ENCODE results near the gene PRKG1.

Gene PRKG1

DNA sequence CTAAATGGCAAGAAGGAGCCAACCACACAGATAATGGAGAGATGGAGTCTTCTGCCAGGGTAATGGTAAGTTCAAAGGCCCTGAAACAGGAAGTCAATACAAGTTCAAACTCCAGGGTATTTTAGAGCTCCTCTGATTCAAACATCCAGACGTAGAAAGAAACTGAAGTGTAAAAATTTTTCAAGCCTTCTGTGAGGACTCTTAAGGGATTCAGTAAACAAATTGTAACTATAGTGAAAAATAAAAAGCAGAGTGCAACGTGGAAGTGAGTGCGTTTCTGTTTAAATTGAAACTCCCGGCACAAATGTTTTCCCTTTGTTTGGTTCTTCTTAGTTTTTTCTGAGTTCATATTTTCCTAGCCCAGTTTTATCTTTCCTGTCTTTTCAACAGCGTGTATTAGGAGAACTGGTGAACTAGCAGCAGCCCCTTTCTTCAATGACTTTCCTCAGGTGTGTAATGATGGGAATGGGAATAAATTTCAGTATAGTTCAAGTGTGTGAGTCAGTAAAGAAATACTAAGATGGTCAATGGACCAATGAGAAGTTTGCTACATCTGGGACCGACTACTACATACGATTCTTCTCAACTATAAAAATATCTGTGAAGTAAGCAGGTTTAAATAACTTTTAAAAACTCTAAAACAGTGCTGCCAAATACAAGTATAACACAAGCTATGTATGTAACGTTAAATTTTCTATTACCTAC is 326.3 kb downstream of the PRKG1 start:
- Histone ChIP-seq H3K27ac (replicated peaks) (no peak overlapping the region), H3K27me3 (ENCODE audit: insufficient read depth, poor library complexity, severe bottlenecking) (no peaks in the 10 kb centered on the region), H3K4me3 (replicated peaks; ENCODE audit: insufficient read depth, low read length) (no peak overlapping the region)
- no peak for DNase-seq (ENCODE audit: low read depth in 1 of 2, low spot score in 1 of 2)
- TF ChIP-seq REST (IDR thresholded peaks at IDR 0.05; ENCODE audit: insufficient replicate concordance, low read depth) (no peak), CTCF (IDR thresholded peaks at IDR 0.05; ENCODE audit: insufficient read depth, low read length) (no peak), GABPA (IDR thresholded peaks at IDR 0.05; ENCODE audit: low read depth) (no peak), SPI1 (IDR thresholded peaks at IDR 0.05; ENCODE audit: borderline replicate concordance, low read depth) (no peak), POLR2AphosphoS5 (IDR thresholded peaks at IDR 0.05; ENCODE audit: low read depth) (no peak)

DNA sequence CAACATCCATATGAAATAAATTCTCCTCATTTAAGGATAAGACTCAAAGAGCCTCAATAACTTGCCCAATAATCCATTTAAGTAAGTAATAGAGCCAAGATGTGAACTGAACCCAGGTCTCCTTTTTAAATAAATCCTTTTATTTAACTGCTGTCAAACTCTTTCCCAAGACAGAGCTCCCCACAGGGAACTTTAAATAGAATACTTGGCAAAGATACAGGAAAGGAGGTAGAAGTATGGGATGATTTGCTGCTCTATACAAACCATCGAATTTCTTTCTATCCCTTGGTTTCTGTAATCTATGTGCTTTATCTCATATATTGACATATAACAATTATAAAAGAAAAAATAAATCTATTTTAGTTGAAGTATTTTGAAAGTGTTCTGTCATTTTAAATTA is 329.2 kb downstream of the PRKG1 start:
- Histone ChIP-seq H3K27me3 (ENCODE audit: insufficient read depth, poor library complexity, severe bottlenecking) (no peaks in the 10 kb centered on the region), H3K4me3 (replicated peaks; ENCODE audit: insufficient read depth, low read length) (no peak overlapping the region), H3K27ac (replicated peaks) (no peak overlapping the region)
- no peak for DNase-seq (ENCODE audit: low read depth in 1 of 2, low spot score in 1 of 2)
- TF ChIP-seq POLR2AphosphoS5 (IDR thresholded peaks at IDR 0.05; ENCODE audit: low read depth) (no peak), REST (IDR thresholded peaks at IDR 0.05; ENCODE audit: insufficient replicate concordance, low read depth) (no peak), GABPA (IDR thresholded peaks at IDR 0.05; ENCODE audit: low read depth) (no peak), CTCF (IDR thresholded peaks at IDR 0.05; ENCODE audit: insufficient read depth, low read length) (no peak), SPI1 (IDR thresholded peaks at IDR 0.05; ENCODE audit: borderline replicate concordance, low read depth) (no peak)

- TF ChIP-seq SPI1 (IDR thresholded peaks at IDR 0.05; ENCODE audit: borderline replicate concordance, low read depth): no peak
- TF ChIP-seq GABPA (IDR thresholded peaks at IDR 0.05; ENCODE audit: low read depth): no peak
- no peak for TF ChIP-seq POLR2AphosphoS5 (IDR thresholded peaks at IDR 0.05; ENCODE audit: low read depth)
- no peak for TF ChIP-seq REST (IDR thresholded peaks at IDR 0.05; ENCODE audit: insufficient replicate concordance, low read depth)
- H3K27ac ChIP-seq (replicated peaks): no peak overlapping the region
- H3K27me3 ChIP-seq (ENCODE audit: insufficient read depth, poor library complexity, severe bottlenecking): no peaks in the 10 kb centered on the region
- DNase-seq (ENCODE audit: low read depth in 1 of 2, low spot score in 1 of 2): no peak
- H3K4me3 ChIP-seq (replicated peaks; ENCODE audit: insufficient read depth, low read length): no peak overlapping the region
Observed at GRCh38 chr10:51405580-51406351, 331.5 kb downstream of the PRKG1 start.

All from HL-60 (cell line).